Nephron (organoid): Measurements from ENCODE around the gene UFD1.

ENCODE experiments used
- H3K27ac Mint-ChIP-seq, 3 experiments: 2 replicates each; pipeline ENCODE4 v1.8.0; 2020; ENCODE audit warnings: mixed read lengths in 3 of 3, mild to moderate bottlenecking in 2 of 3, moderate library complexity in 1 of 3
- H3K27me3 Mint-ChIP-seq: 2 replicates; pipeline ENCODE4 v1.8.0; 2021; ENCODE audit warnings: low read depth, mild to moderate bottlenecking, moderate library complexity, mixed read lengths
- H3K36me3 Mint-ChIP-seq: 2 replicates; pipeline ENCODE4 v1.8.0; 2020; ENCODE audit warnings: low read depth, mixed read lengths
- H3K4me1 Mint-ChIP-seq: 2 replicates; pipeline ENCODE4 v1.8.0; 2020; ENCODE audit warnings: mixed read lengths
- H3K4me3 Mint-ChIP-seq, 3 experiments: 2 replicates each; pipeline ENCODE4 v1.8.0; 2020; ENCODE audit warnings: mild to moderate bottlenecking in 3 of 3, mixed read lengths in 3 of 3, moderate library complexity in 2 of 3
- H3K9me3 Mint-ChIP-seq: 2 replicates; pipeline ENCODE4 v1.8.0; 2020; ENCODE audit warnings: mixed read lengths
- CTCF ChIP-seq, 3 experiments: fragments of 200-600 bp; sonication (generic); IDR thresholded peaks; one replicate each; pipeline ENCODE4 v1.5.0; 2021; ENCODE audit warnings: antibody characterized with exemption in 3 of 3; ENCODE audit not compliant: unreplicated experiment in 3 of 3

UFD1 gene

GRCh38 chr22:19522190-19522880, 43.3 kb upstream of the UFD1 start:
- no peaks in the 10 kb centered on the region for H3K36me3 Mint-ChIP-seq
- H3K27me3 Mint-ChIP-seq: peaks cover 49% of the 10 kb centered on the region
- no peak for TF ChIP-seq CTCF (IDR thresholded peaks at IDR 0.05; ENCODE audit: unreplicated experiment in 3 of 3)
- H3K4me1 Mint-ChIP-seq: peaks cover 11% of the 10 kb centered on the region
- peak overlapping the region; percentile 72 to 85 (median 84) for H3K4me3 Mint-ChIP-seq
- peak overlapping the region in 1 of 3 experiments; percentile 97 for H3K27ac Mint-ChIP-seq
- H3K9me3 Mint-ChIP-seq: no peaks in the 10 kb centered on the region

- peaks cover 6% of the 10 kb centered on the region for H3K4me1 Mint-ChIP-seq
- TF ChIP-seq CTCF (IDR thresholded peaks at IDR 0.05; ENCODE audit: unreplicated experiment in 3 of 3): no peak
- H3K36me3 Mint-ChIP-seq: peaks cover 1% of the 10 kb centered on the region
- H3K27me3 Mint-ChIP-seq: peaks cover 37% of the 10 kb centered on the region
- peak overlapping the region in 2 of 3 experiments; percentile 36 to 52 for H3K4me3 Mint-ChIP-seq
- H3K27ac Mint-ChIP-seq: peak overlapping the region in 1 of 3 experiments; percentile 97
- no peaks in the 10 kb centered on the region for H3K9me3 Mint-ChIP-seq
These were observed 41.7 kb upstream of the UFD1 start for GRCh38 chr22:19520566-19521305.

GRCh38 chr22:19520007-19520406, 41.0 kb upstream of the UFD1 start:
- H3K9me3 Mint-ChIP-seq: no peaks in the 10 kb centered on the region
- no peak overlapping the region for H3K4me3 Mint-ChIP-seq
- peaks cover 5% of the 10 kb centered on the region for H3K36me3 Mint-ChIP-seq
- peaks cover 31% of the 10 kb centered on the region for H3K27me3 Mint-ChIP-seq
- H3K27ac Mint-ChIP-seq: peak overlapping the region in 1 of 3 experiments; percentile 97
- TF ChIP-seq CTCF (IDR thresholded peaks at IDR 0.05; ENCODE audit: unreplicated experiment in 3 of 3): no peak
- H3K4me1 Mint-ChIP-seq: peaks cover 6% of the 10 kb centered on the region

GRCh38 chr22:19519041-19519926, 40.3 kb upstream of the UFD1 start:
- peaks cover 11% of the 10 kb centered on the region for H3K4me1 Mint-ChIP-seq
- peak overlapping the region; percentile 74 to 97 (median 91) for H3K27ac Mint-ChIP-seq
- H3K27me3 Mint-ChIP-seq: peaks cover 25% of the 10 kb centered on the region
- no peak for TF ChIP-seq CTCF (IDR thresholded peaks at IDR 0.05; ENCODE audit: unreplicated experiment in 3 of 3)
- peaks cover 10% of the 10 kb centered on the region for H3K36me3 Mint-ChIP-seq
- no peaks in the 10 kb centered on the region for H3K9me3 Mint-ChIP-seq
- H3K4me3 Mint-ChIP-seq: peak overlapping the region in 2 of 3 experiments; percentile 39 to 46

- peaks cover 19% of the 10 kb centered on the region for H3K27me3 Mint-ChIP-seq
- H3K27ac Mint-ChIP-seq: peak overlapping the region; percentile 74 to 97 (median 91)
- TF ChIP-seq CTCF (IDR thresholded peaks at IDR 0.05; ENCODE audit: unreplicated experiment in 3 of 3): no peak
- peak overlapping the region in 2 of 3 experiments; percentile 39 to 46 for H3K4me3 Mint-ChIP-seq
- peaks cover 17% of the 10 kb centered on the region for H3K36me3 Mint-ChIP-seq
- H3K4me1 Mint-ChIP-seq: peaks cover 11% of the 10 kb centered on the region
- H3K9me3 Mint-ChIP-seq: peaks cover 3% of the 10 kb centered on the region
These were observed 39.6 kb upstream of the UFD1 start for GRCh38 chr22:19518635-19519034.
